ENCODE results near the gene GATAD2A. TPM values are rescaled to one million over a fixed set of nuclear protein-coding genes. Genes with fewer than 3 reads are reported as not detected.

Gene GATAD2A
- total RNA-seq, 1 experiment from 2014 or later, result 189 TPM

DNA sequence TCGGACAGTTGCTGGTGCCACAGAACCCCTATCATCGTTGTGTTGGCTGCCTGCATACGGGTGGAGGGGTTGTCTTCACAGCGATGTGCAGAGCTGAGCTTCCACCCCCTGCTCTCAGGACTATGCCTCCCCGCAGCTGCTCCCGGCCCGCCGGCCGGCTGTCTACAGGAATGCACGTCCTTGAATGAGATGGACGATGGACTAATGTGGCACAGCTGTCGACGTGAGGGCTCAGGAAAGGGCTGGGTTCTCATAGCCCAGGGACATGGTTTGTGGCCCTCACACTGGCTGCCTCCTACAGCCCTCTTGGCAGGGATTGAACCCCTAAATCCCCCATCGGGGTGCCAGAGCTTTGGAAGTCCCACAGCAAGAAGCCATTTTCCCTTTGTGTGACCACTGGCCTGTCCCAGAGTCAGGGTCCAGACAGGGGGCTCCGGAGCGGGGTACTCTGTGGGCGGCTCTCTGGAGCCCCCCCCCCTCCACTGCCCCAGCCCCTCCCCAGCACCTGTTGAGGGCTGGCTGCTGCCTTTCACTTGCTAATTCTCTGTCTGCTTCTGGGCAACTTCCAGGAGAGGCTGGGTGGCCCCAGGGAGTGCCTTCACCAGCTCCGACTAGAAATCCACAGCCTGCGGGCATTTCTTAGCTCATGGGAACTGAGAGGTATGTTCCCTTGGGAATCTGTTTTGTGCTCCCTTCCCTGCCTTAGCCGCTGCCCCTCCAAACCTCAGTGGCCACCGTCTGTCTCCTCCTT, 69.7 kb downstream of the GATAD2A start:
- H3K23me2 ChIP-seq (ENCODE audit: insufficient read length, low read depth, low read length, poor library complexity, severe bottlenecking), result no peaks in the 10 kb centered on the region
- H3K4ac ChIP-seq (ENCODE audit: low read depth, low read length), result no peak overlapping the region
- H3T11ph ChIP-seq (ENCODE audit: low read length), result no peak overlapping the region
- no peak overlapping the region for H4K8ac ChIP-seq (replicated peaks; ENCODE audit: insufficient read length, low read depth, low read length)
- H2AK5ac ChIP-seq (ENCODE audit: insufficient read length, low read length), result no peak overlapping the region
- Mint-ChIP-seq H3K4me1 (peaks cover 47 to 53% of the 10 kb centered on the region in 2 experiments), H3K9me3 (no peaks in the 10 kb centered on the region), H3K4me3 (peak overlapping the region; percentile 46 to 69), H3K27me3 (ENCODE audit: low read depth) (no peaks in the 10 kb centered on the region; the same call in 1 of the 2 replicates), H3K27ac (peak overlapping the region; percentile 66 to 91 (median 90)), H3K36me3 (ENCODE audit: insufficient read depth in 1 of 3, low read depth in 3 of 3) (peaks cover 3 to 40% (median 26%) of the 10 kb centered on the region in 3 experiments; a peak in 5 of 7 replicates)
- H3K4me1 ChIP-seq (ENCODE audit: insufficient read depth, low read length), result peaks cover 10% of the 10 kb centered on the region
- H3K9me3 ChIP-seq (ENCODE audit: control insufficient read depth, low read depth, low read length), result no peaks in the 10 kb centered on the region
- H3K79me1 ChIP-seq (ENCODE audit: insufficient read depth, low read depth, low read length, poor library complexity, severe bottlenecking), result peaks cover 11% of the 10 kb centered on the region
- WGBS (ENCODE audit: extremely low coverage, insufficient read length, low lambda C conversion rate), result no CpG with 5 or more reads among the region's 21 CpGs
- H2BK12ac ChIP-seq (ENCODE audit: insufficient read length, low read depth, low read length), result no peak overlapping the region
- peak overlapping the region; percentile 52 for H3K4me2 ChIP-seq (ENCODE audit: insufficient read depth, insufficient read length, low read length)
- H3K18ac ChIP-seq (ENCODE audit: insufficient read length, low read depth, low read length), result no peak overlapping the region
- no peak overlapping the region for H4K91ac ChIP-seq (ENCODE audit: insufficient read length, low read depth, low read length)
- no peak overlapping the region for H2BK15ac ChIP-seq (ENCODE audit: low read depth, low read length)
- peak overlapping the region; percentile 31 for H3K9ac ChIP-seq (ENCODE audit: extremely low read depth, insufficient read length, low read length)
- no peak overlapping the region for H2BK20ac ChIP-seq (ENCODE audit: low read depth, low read length, poor library complexity, severe bottlenecking)
- peaks cover 24% of the 10 kb centered on the region; the same call in 1 of the 2 replicates for H3K79me2 ChIP-seq (ENCODE audit: insufficient read depth, low read length)
- no peak overlapping the region for H4K5ac ChIP-seq (ENCODE audit: insufficient read length, low read depth, low read length)
- no peak overlapping the region for H3K56ac ChIP-seq (ENCODE audit: insufficient read length, low read depth, low read length)
- no peaks in the 10 kb centered on the region for H3K27me3 ChIP-seq (ENCODE audit: insufficient read depth, low read length)
- H2BK120ac ChIP-seq (ENCODE audit: low read depth, low read length, poor library complexity, severe bottlenecking), result no peak overlapping the region
- DNase-seq, result peak; percentile 83
- TF ChIP-seq CTCF (conservative IDR thresholded peaks at IDR 0.05), result no peak
- no peak overlapping the region for H2AFZ ChIP-seq (ENCODE audit: low read length)
- peaks cover 3% of the 10 kb centered on the region for H4K20me1 ChIP-seq (ENCODE audit: control insufficient read depth, insufficient read depth, insufficient read length)
- H3K14ac ChIP-seq (ENCODE audit: insufficient read depth, low read length), result 0 out of 2 replicates have a peak overlapping the region, but pooled peaks have one; percentile 16
- no peak overlapping the region for H2BK5ac ChIP-seq (ENCODE audit: insufficient read length, low read length)
- no peak overlapping the region for H3K23ac ChIP-seq (ENCODE audit: insufficient read length, low read depth, low read length)
- H3K27ac ChIP-seq (ENCODE audit: insufficient read length, low read depth, low read length), result no peak overlapping the region
